Spinal cord (tissue), 10 donors: ENCODE results near the gene ECT2. TPM values are rescaled to one million over a fixed set of nuclear protein-coding genes. Genes with fewer than 3 reads are reported as not detected.

ENCODE experiments used
- DNase-seq, 6 donors: peaks; one replicate each; pipeline versions ENCODE4 v3.0.0 to v3.0.0-alpha.2; 2013 to 2015; ENCODE audit warnings: low spot score in 6 of 6, low read depth in 4 of 6
- H3K27ac ChIP-seq: one replicate; pipeline ENCODE4 v1.5.1; 2013; ENCODE audit warnings: low read depth, low read length, control low read depth
- H3K27me3 ChIP-seq: one replicate; pipeline ENCODE4 v1.6.1; 2013; ENCODE audit warnings: low read length; ENCODE audit not compliant: control insufficient read depth, insufficient read depth
- H3K36me3 ChIP-seq: one replicate; pipeline ENCODE4 v1.6.1; 2013; ENCODE audit warnings: low read length; ENCODE audit not compliant: control insufficient read depth, insufficient read depth
- H3K4me1 ChIP-seq: one replicate; pipeline ENCODE4 v1.6.1; 2013; ENCODE audit warnings: low read length; ENCODE audit not compliant: control insufficient read depth, insufficient read depth
- H3K4me3 ChIP-seq: one replicate; pipeline ENCODE4 v1.5.1; 2013; ENCODE audit warnings: low read depth, low read length, control low read depth
- H3K9me3 ChIP-seq: one replicate; pipeline ENCODE4 v1.6.1; 2013; ENCODE audit warnings: low read length; ENCODE audit not compliant: control insufficient read depth, insufficient read depth
- WGBS: methylation state at CpG from one replicate; pipeline ENCODE4 v1.1.5; 2013; ENCODE audit warnings: missing lambda C conversion rate; ENCODE audit not compliant: insufficient coverage; 5-methylcytosine and 5-hydroxymethylcytosine counted together
- polyA plus RNA-seq, 2 donors: library from polyadenylated mRNA; unstranded; fragments of 120-200 nt; gene quantifications; one replicate each; pipeline ENCODE4 v1.2.1, GENCODE V29; 2013; ENCODE audit not compliant: insufficient read length in 2 of 2
- total RNA-seq, 2 donors: library from RNA; depleted of rRNA in 1 of 2; stranded (reverse); fragments of 120-200 nt in 1 of 2; fragments of >200 nt in 1 of 2; gene quantifications; one replicate each; pipeline versions ENCODE4 v1.2.3 to v1.2.4, GENCODE V29; 2013 to 2014
- donor health status: healthy.

ECT2 gene
- total and polyA plus RNA-seq, 4 donors: 17.0 to 32.1 (median 21.6) TPM

DNA sequence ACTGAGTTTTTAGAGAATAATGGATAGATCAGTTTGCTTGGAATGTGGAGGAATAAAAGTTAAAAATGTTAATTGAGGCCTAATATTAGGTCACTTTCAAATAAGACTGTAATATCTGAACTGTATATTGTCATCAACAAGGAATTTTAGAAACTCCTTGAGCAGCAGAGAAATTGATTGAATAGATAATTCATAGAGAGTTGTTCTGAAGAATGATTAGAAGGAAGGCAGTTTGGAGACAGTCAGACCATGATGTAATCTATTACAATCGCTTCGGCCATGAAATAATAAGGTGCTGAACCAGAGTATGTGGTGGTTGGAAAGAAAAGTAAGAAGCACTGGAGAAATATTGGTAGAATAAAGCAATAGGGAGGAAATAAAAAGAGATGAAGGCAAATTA, 15.7 kb downstream of the ECT2 start:
- H3K4me1 ChIP-seq: no peaks in the 10 kb centered on the region
- H3K27ac ChIP-seq: no peak overlapping the region
- 100% methylated on average over 2 of the region's 2 CpGs for WGBS

DNA sequence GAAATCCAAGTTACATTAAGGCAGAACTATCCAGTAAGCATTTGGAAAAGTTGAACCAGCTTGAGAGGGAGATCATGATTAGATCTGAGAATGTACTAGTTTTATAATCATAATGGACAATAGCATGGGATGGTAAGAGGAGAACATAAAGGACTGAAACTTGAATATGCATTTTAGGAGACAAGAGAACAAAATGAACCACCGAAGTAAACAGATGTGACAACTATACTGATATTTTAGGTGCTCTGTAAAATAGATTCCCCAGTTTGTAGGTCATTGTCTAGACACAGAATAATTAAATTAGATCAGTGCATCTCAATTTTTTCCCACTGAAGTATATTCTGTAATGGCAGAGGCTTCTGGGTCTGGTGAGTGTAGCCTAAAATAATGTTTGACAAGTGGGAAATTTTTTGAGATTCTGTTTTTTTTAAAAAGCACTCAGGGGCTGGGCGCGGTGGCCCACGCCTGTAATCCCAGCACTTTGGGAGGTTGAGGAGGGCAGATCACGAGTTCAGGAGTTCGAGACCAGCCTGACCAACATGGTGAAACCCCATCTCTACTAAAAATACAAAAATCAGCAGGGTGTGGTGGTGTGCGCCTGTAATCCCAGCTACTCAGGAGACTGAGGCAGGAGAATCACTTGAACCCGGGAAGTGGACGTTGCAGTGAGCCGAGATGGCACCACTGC, 16.3 kb downstream of the ECT2 start:
- 92% methylated on average over 2 of the region's 10 CpGs for WGBS

More for the DNA sequence above, 15.7 kb downstream of the ECT2 start:
- Histone ChIP-seq H3K27me3 (no peaks in the 10 kb centered on the region), H3K36me3 (no peaks in the 10 kb centered on the region), H3K4me3 (no peak overlapping the region), H3K9me3 (no peaks in the 10 kb centered on the region)
- no peak for DNase-seq

DNA sequence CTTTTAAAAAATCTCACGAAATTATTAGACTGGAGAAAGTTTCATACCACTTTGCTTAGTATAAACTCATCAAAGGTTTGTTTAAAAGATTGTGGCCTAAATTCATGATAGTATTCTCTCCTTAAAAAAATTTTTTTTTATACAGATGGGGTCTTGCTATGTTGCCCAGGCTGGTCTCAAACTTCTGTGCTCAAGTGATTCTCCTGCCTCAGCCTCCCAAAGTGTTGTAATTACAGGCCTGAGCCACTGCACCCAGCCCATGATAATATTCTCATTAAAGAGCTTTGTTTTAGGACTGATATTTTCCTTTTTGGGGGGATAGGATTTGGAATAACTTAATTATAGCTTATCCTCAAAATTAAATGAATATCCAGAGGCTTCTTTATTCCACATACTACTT, 19.9 kb downstream of the ECT2 start:
- Histone ChIP-seq H3K4me1 (no peaks in the 10 kb centered on the region), H3K36me3 (no peaks in the 10 kb centered on the region), H3K27ac (no peak overlapping the region), H3K27me3 (no peaks in the 10 kb centered on the region), H3K9me3 (no peaks in the 10 kb centered on the region), H3K4me3 (no peak overlapping the region)
- no peak for DNase-seq
- no CpG with 5 or more reads among the region's 1 CpG for WGBS

More for the DNA sequence above, 16.3 kb downstream of the ECT2 start:
- Histone ChIP-seq H3K4me3 (no peak overlapping the region), H3K27me3 (no peaks in the 10 kb centered on the region), H3K9me3 (no peaks in the 10 kb centered on the region), H3K4me1 (no peaks in the 10 kb centered on the region), H3K36me3 (no peaks in the 10 kb centered on the region), H3K27ac (no peak overlapping the region)
- no peak for DNase-seq

DNA sequence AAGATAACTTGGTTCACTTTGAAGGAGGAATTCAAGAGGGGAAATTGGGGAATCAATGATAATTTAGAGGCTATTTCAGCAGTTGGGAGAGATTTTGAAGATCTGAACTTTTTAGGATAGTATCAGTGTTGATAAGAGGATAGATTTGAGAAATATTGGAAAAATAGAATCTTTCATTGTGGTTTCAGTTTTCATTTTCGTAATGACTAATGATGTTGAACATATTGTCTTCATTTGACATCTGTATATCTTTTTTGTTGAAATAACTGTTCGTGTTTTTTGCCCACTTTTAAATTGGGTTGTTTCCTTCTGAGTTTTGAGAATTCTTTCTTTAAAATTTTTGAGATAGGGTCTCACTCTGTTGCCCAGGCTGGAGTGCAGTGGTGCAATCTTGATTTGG, 21.1 kb downstream of the ECT2 start:
- no peaks in the 10 kb centered on the region for H3K36me3 ChIP-seq
- H3K4me1 ChIP-seq: no peaks in the 10 kb centered on the region
- DNase-seq: no peak
- H3K27me3 ChIP-seq: no peaks in the 10 kb centered on the region
- H3K9me3 ChIP-seq: no peaks in the 10 kb centered on the region
- no peak overlapping the region for H3K4me3 ChIP-seq
- whole genome bisulfite sequencing: no CpG with 5 or more reads among the region's 2 CpGs
- no peak overlapping the region for H3K27ac ChIP-seq

DNA sequence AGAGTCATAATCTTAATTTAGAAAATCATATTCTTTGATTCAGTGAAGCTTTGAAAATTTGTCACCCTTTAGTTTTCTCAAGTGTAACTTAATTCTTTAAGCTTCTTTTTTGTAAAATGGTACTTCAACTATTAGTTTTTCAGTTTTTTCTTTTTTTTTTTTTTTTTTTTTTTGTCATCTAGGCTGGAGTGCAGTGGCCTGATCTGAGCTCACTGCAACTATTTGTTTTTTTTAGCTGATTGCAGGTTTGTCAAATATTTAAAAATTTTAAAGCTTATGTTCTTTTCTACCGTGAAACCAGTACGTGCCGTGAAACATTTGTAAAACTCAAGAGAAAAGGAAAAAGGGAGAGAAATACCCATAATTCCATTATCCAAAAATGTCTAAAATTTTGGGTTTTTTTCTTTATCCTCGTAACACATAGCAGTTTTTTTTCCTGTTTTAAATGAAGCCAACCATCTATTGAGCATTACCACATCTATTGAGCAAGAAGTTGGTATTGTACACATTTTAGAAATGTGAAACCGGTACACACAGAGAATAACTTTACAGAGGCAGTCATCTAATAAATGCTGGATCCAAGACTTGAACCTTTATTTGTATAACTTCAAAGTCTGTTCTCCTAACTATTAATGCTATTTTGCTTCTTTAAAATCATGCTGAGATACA, 25.7 kb downstream of the ECT2 start:
- Histone ChIP-seq H3K27me3 (no peaks in the 10 kb centered on the region), H3K4me3 (no peak overlapping the region), H3K9me3 (no peaks in the 10 kb centered on the region), H3K36me3 (no peaks in the 10 kb centered on the region), H3K4me1 (no peaks in the 10 kb centered on the region), H3K27ac (no peak overlapping the region)
- no CpG with 5 or more reads among the region's 5 CpGs for WGBS
- no peak for DNase-seq

DNA sequence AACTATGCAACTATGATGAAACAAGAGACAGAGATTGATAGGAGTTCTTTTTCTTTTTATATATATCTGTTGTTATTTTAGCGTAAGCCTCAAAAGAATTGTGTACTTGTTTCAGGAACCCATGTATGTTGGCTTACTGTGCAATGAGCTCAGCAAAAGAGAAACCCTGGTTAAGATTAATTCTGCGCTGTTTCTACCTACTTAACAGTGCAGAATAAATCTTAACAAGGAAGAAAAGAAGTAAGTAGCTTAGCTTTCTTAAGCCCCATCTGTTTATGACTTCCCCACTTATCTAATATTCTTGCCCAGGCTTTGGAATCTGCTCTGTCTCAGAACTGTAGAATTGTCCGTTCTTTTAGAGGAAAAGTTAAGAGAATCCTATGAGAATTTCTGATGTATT, 27.4 kb downstream of the ECT2 start:
- no peaks in the 10 kb centered on the region for H3K36me3 ChIP-seq
- no peaks in the 10 kb centered on the region for H3K27me3 ChIP-seq
- no peaks in the 10 kb centered on the region for H3K4me1 ChIP-seq
- DNase-seq: no peak
- WGBS: no CpG with 5 or more reads among the region's 3 CpGs
- H3K27ac ChIP-seq: no peak overlapping the region
- no peak overlapping the region for H3K4me3 ChIP-seq
- no peaks in the 10 kb centered on the region for H3K9me3 ChIP-seq

DNA sequence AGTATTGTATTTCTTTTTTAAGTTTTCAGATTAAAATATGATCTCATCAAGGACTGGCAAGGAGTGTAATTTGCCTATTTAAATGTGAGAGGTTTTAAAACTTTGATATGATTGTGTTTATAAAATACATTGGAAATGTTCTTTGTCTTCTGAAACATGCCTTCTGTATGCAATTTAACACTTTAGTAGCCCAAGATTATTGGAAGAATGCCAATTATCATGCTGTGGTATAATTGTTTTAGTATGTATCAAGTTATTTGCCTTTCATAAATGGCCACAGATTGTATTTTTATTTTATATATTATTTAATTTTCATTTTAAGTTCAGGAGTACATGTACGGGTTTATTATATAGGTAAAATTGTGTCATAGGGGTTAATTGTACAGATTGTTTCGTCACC, 31.7 kb downstream of the ECT2 start:
- Histone ChIP-seq H3K9me3 (no peaks in the 10 kb centered on the region), H3K36me3 (no peaks in the 10 kb centered on the region), H3K27ac (no peak overlapping the region), H3K27me3 (no peaks in the 10 kb centered on the region), H3K4me3 (no peak overlapping the region), H3K4me1 (no peaks in the 10 kb centered on the region)
- no peak for DNase-seq
- WGBS: no CpG with 5 or more reads among the region's 2 CpGs

DNA sequence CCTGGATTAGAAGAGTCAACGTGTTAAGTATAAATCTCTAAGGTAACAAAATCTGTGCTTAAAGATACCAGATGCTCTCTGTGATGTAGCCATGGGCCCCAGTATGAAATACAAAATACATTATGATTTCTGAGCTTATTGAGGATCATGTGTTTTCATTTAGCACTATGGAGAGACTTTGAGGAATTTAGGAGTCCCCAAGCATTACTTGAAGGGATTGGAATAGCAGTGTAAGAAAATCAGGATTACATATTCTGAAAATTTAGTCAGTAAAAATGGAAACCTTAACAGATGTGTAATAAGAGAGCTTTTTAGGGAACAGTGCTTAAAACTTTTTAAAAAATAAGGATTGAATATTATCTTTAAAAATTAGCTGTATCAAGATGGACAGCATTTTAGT, 35.5 kb downstream of the ECT2 start:
- Histone ChIP-seq H3K9me3 (no peaks in the 10 kb centered on the region), H3K36me3 (no peaks in the 10 kb centered on the region), H3K4me3 (no peak overlapping the region), H3K27ac (no peak overlapping the region), H3K27me3 (no peaks in the 10 kb centered on the region), H3K4me1 (no peaks in the 10 kb centered on the region)
- WGBS: 80% methylated on average over 1 of the region's 1 CpG
- DNase-seq: no peak

DNA sequence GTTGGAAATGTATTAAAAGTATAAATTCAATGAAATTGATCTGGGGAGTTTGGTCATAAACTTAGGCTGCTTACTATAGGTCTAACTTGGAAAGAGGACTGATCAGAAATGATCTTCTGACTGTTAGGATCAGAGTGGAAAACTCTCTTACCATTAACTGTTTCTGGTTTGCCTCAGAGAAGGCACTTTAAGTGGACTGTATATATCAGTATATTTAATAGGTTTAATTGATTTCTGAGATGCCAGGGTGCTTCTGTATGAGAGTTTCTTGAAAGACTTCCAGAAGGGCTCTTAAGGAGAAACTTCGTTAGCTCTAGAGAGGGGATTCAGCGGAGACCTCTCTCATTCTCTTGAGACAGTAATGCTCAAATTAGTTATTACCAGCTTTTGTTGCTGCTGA, 36.5 kb downstream of the ECT2 start:
- Histone ChIP-seq H3K27me3 (no peaks in the 10 kb centered on the region), H3K4me3 (no peak overlapping the region), H3K9me3 (no peaks in the 10 kb centered on the region), H3K4me1 (no peaks in the 10 kb centered on the region), H3K27ac (no peak overlapping the region), H3K36me3 (no peaks in the 10 kb centered on the region)
- DNase-seq: no peak
- WGBS: no CpG with 5 or more reads among the region's 2 CpGs

DNA sequence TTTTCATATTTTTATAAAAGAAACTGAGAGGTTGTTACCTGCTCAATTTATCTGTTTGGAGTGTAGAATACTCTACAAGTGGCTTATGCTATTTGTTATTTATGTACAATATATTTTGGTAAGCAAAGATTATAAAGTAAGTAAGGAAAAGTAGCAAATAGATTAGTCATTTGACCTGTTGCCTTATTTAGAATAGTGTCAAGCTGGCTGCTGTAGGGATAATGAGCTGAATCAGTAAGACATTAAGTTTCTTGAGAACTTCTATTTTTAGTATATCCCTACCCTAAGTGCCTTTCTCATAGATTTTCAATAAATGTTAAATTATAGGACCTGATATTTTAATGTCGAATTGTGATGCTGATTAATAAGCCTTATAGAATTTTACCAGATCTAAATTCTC, 37.2 kb downstream of the ECT2 start:
- no peaks in the 10 kb centered on the region for H3K4me1 ChIP-seq
- H3K9me3 ChIP-seq: no peaks in the 10 kb centered on the region
- no peak overlapping the region for H3K4me3 ChIP-seq
- WGBS: no CpG with 5 or more reads among the region's 1 CpG
- H3K27me3 ChIP-seq: no peaks in the 10 kb centered on the region
- H3K36me3 ChIP-seq: no peaks in the 10 kb centered on the region
- DNase-seq: no peak
- H3K27ac ChIP-seq: no peak overlapping the region
